IPS-18a (cell line): ENCODE measurements around the gene COLQ.

Source experiments
- H3K27ac ChIP-seq: one replicate; pipeline ENCODE4 v1.5.1; 2013; ENCODE audit warnings: low read length
- H3K27me3 ChIP-seq: one replicate; pipeline ENCODE4 v1.6.1; 2013; ENCODE audit warnings: mild to moderate bottlenecking, low read length; ENCODE audit not compliant: control insufficient read depth, insufficient read depth
- H3K36me3 ChIP-seq: one replicate; pipeline ENCODE4 v1.6.1; 2013; ENCODE audit warnings: low read depth, low read length; ENCODE audit not compliant: control insufficient read depth
- H3K4me1 ChIP-seq: one replicate; pipeline ENCODE4 v1.6.1; 2013; ENCODE audit warnings: low read depth, low read length; ENCODE audit not compliant: control insufficient read depth
- H3K4me3 ChIP-seq: one replicate; pipeline ENCODE4 v1.5.1; 2013; ENCODE audit warnings: low read length
- H3K9ac ChIP-seq: one replicate; pipeline ENCODE4 v1.6.1; 2013; ENCODE audit warnings: mild to moderate bottlenecking, low read length, moderate library complexity
- H3K9me3 ChIP-seq: one replicate; pipeline ENCODE4 v1.6.1; 2013; ENCODE audit warnings: low read depth, low read length; ENCODE audit not compliant: control insufficient read depth

Gene COLQ

DNA sequence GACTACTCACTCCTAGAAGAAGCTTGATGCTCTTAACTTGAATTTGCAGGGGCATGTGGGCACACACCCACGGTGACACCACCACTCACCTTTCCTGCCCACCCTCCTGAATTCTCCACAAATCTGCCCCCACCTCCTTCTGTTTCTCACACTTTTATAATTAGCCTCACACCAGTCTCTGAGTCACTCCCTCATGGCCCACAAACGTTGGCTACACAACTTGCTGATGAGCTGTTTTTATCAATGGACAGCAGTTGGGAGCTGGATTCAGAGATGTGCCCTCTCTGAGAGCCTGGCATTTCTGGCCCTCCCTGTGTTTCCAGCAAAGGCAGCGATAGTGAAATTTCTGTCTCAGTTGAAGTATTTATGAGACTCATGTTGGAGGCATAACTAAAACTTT lies 1.3 kb downstream of the COLQ start:
- H3K4me1 ChIP-seq: peaks cover 5% of the 10 kb centered on the region
- no peak overlapping the region for H3K27ac ChIP-seq
- H3K9me3 ChIP-seq: no peaks in the 10 kb centered on the region
- H3K9ac ChIP-seq: no peak overlapping the region
- no peak overlapping the region for H3K4me3 ChIP-seq
- no peaks in the 10 kb centered on the region for H3K36me3 ChIP-seq
- peaks cover 48% of the 10 kb centered on the region for H3K27me3 ChIP-seq

GRCh38 chr3:15519096-15519495 lies 2.4 kb downstream of the COLQ start:
- H3K9ac ChIP-seq: no peak overlapping the region
- peaks cover 37% of the 10 kb centered on the region for H3K27me3 ChIP-seq

DNA sequence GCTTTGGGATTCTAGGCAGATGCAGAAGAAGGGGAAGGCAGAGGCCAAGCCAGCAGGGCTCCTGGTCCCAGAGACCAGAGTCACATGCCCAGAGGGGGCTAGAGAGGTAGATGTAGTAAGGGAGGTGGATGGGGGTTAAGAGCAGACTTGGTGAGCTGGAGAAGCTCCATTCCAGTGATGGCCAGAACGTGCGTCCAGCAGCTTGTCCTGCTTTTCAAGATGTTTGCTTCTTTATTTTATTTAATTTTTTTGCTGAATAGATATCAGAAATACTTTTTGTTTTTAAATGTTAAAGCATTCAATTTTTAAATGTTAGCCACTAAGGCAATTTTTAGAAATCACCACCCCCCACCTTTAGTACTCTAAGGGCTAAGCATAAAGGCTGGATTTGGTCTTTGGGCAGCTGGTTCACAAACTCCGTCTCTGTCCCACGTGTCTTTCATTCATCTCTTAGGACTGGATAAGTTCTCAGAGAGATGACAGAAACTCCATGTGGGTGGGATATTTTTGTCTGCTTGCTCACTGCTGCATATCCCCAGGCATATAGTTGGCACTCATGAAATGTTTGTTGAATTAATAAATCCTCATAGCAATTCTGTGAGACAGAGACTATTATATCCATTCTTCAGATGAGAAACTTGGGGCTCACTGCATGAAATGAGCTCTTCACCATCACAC lies 6.7 kb downstream of the COLQ start:
- Histone ChIP-seq H3K4me3 (no peak overlapping the region), H3K9ac (no peak overlapping the region), H3K4me1 (no peaks in the 10 kb centered on the region), H3K9me3 (no peaks in the 10 kb centered on the region), H3K27me3 (no peaks in the 10 kb centered on the region), H3K36me3 (no peaks in the 10 kb centered on the region), H3K27ac (no peak overlapping the region)

More at GRCh38 chr3:15519096-15519495, 2.4 kb downstream of the COLQ start:
- no peaks in the 10 kb centered on the region for H3K36me3 ChIP-seq
- peaks cover 5% of the 10 kb centered on the region for H3K4me1 ChIP-seq
- H3K4me3 ChIP-seq: no peak overlapping the region
- no peaks in the 10 kb centered on the region for H3K9me3 ChIP-seq
- H3K27ac ChIP-seq: no peak overlapping the region

DNA sequence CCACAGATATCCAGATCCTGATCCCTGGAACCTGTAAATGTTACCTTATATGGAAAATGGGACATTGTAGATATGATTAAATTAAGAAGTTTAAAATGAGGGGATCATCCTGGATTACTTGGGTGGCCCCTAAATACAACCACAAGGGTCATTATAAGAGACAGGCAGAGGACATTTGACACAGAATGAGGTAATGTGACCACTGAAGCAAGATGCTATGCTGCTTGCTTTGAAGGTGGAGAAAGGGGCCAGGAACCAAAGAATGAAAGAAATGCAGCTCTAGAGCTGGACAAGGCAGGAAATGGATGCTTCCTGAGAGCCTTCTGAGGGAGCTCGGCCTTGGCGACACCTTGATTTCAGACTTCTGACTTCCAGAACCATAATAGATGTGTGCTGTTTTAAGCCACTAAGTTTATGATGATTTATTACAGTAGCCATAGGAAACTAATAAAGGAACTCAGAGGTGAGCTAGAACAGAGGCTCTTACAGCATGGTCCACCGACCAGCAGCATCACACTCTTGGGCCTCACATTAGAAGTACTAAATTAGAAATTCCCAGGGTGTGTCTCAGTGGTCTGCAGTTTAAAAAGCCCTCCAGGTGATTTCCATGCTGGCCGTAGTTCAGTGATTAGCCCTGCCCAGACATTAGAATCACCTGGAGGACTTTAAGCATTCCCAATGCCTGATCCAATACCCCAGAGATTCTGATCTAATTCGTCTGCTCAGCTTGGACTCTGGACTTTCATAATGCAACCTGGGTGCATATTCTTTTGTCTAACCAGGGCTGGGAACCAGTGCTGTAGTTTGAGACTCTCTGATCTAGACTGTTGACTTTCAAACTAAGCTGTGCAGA lies 7.5 kb downstream of the COLQ start:
- Histone ChIP-seq H3K27me3 (no peaks in the 10 kb centered on the region), H3K9ac (no peak overlapping the region), H3K36me3 (no peaks in the 10 kb centered on the region), H3K4me3 (no peak overlapping the region), H3K27ac (no peak overlapping the region), H3K9me3 (no peaks in the 10 kb centered on the region), H3K4me1 (no peaks in the 10 kb centered on the region)

- H3K27ac ChIP-seq: no peak overlapping the region
- no peaks in the 10 kb centered on the region for H3K36me3 ChIP-seq
- H3K9me3 ChIP-seq: no peaks in the 10 kb centered on the region
- H3K4me1 ChIP-seq: no peaks in the 10 kb centered on the region
- H3K27me3 ChIP-seq: no peaks in the 10 kb centered on the region
- H3K9ac ChIP-seq: no peak overlapping the region
- H3K4me3 ChIP-seq: no peak overlapping the region
These were observed 8.4 kb downstream of the COLQ start for GRCh38 chr3:15513116-15513515.

GRCh38 chr3:15512166-15512565 lies 9.3 kb downstream of the COLQ start:
- no peaks in the 10 kb centered on the region for H3K36me3 ChIP-seq
- H3K27me3 ChIP-seq: no peaks in the 10 kb centered on the region
- no peak overlapping the region for H3K4me3 ChIP-seq
- no peak overlapping the region for H3K27ac ChIP-seq
- H3K9me3 ChIP-seq: no peaks in the 10 kb centered on the region
- H3K4me1 ChIP-seq: no peaks in the 10 kb centered on the region
- H3K9ac ChIP-seq: no peak overlapping the region

DNA sequence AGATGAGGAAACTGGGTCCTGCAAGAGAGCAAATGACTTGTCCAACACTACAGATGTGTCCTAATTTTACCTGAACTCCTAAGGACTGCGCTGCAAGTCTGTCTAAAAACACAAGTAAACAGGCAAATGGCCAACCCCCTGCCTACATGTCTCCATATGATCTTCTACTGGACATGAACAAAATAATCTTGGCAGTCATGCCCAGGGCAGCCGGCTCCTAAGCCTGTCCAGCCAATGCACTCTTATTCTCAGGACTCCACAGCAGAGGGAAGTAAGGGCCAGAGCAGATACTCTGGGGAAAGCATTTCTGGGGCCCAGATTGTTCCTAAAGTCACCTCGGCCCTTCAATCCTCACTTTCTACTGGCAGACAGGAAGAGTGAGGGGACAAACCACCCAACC lies 10.3 kb downstream of the COLQ start:
- Histone ChIP-seq H3K9ac (no peak overlapping the region), H3K4me3 (no peak overlapping the region), H3K27ac (no peak overlapping the region), H3K9me3 (no peaks in the 10 kb centered on the region), H3K4me1 (no peaks in the 10 kb centered on the region), H3K27me3 (no peaks in the 10 kb centered on the region), H3K36me3 (no peaks in the 10 kb centered on the region)

- H3K27ac ChIP-seq: no peak overlapping the region
- H3K4me3 ChIP-seq: no peak overlapping the region
- H3K4me1 ChIP-seq: no peaks in the 10 kb centered on the region
- H3K9me3 ChIP-seq: no peaks in the 10 kb centered on the region
- H3K9ac ChIP-seq: no peak overlapping the region
- no peaks in the 10 kb centered on the region for H3K36me3 ChIP-seq
- H3K27me3 ChIP-seq: no peaks in the 10 kb centered on the region
These were observed 11.0 kb downstream of the COLQ start for GRCh38 chr3:15510493-15510892.

DNA sequence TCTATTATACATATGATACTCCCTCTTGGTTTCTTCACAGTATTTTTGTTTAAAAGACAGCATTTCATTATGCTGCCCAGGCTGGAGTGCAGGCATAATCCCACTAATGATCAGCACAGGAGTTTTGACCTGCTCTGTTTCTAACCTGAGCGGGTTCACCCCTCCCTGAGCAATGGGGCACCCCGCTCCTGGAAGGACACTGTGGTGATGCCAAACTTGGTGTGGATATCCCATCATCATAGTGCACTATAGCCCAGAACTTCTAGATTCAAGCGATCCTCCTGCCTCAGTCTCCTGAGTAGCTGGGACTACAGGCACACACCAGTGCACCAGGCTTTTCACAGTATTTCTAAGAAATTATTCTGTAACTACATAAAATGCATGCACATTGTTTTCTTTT lies 14.9 kb downstream of the COLQ start:
- Histone ChIP-seq H3K9me3 (no peaks in the 10 kb centered on the region), H3K36me3 (no peaks in the 10 kb centered on the region), H3K27ac (no peak overlapping the region), H3K4me1 (no peaks in the 10 kb centered on the region), H3K27me3 (no peaks in the 10 kb centered on the region), H3K9ac (no peak overlapping the region), H3K4me3 (no peak overlapping the region)

DNA sequence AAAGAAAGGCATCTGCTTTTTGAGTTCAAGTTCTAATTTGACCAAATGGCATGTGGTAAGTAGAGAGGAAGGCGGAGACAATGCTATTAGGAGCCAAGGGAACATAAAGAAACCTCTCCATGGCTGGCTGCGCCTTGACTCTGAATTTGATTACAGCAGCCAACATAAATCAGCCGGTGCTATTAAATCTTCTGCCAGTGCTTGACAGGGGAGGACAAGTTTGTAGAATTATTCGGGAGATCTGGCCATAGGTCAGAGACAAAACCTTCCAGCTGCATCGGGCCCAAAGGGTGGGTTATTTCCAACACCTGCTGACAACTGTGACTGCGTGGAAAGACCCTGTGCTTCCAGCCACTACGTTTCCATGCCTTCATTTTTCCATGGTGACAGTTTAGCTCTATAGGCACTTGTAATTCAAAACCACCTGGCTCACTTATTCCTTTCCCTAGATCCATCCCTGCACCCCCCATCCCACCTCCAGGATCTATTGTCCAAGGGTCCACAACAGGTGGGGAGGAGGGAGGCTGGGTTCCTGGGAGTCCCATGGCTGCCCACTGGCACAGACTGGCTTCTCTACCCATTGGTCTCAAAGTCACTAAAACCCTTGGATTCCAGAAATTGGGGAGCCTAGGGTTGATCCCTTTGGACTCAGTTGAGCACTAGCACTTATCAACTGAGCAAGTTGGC lies 15.9 kb downstream of the COLQ start:
- Histone ChIP-seq H3K4me3 (no peak overlapping the region), H3K9ac (no peak overlapping the region), H3K36me3 (no peaks in the 10 kb centered on the region), H3K27me3 (no peaks in the 10 kb centered on the region), H3K9me3 (no peaks in the 10 kb centered on the region), H3K4me1 (no peaks in the 10 kb centered on the region), H3K27ac (no peak overlapping the region)

GRCh38 chr3:15502616-15503015 lies 18.9 kb downstream of the COLQ start:
- H3K27me3 ChIP-seq: no peaks in the 10 kb centered on the region
- H3K9me3 ChIP-seq: no peaks in the 10 kb centered on the region
- no peak overlapping the region for H3K27ac ChIP-seq
- H3K9ac ChIP-seq: no peak overlapping the region
- no peak overlapping the region for H3K4me3 ChIP-seq
- no peaks in the 10 kb centered on the region for H3K4me1 ChIP-seq
- H3K36me3 ChIP-seq: no peaks in the 10 kb centered on the region
